DOHH2 (cell line): Measurements from ENCODE around the gene HHAT.

Source experiments
- EZH2phosphoT487 ChIP-seq: fragments of 200-600 bp; sonication (generic); IDR thresholded peaks from 2 replicates; pipeline ENCODE4 v1.6.1; 2017; ENCODE audit warnings: borderline replicate concordance, mild to moderate bottlenecking, antibody characterized with exemption, low read length, moderate library complexity, mixed read lengths
- TF ChIP-seq, protein P1 (sequence below): fragments of 200-600 bp; sonication (generic); IDR thresholded peaks from one replicate; pipeline ENCODE4 v1.5.1; 2014; ENCODE audit warnings: antibody characterized with exemption, mild to moderate bottlenecking, low read depth, low read length; ENCODE audit not compliant: poor library complexity, severe bottlenecking

DNA sequence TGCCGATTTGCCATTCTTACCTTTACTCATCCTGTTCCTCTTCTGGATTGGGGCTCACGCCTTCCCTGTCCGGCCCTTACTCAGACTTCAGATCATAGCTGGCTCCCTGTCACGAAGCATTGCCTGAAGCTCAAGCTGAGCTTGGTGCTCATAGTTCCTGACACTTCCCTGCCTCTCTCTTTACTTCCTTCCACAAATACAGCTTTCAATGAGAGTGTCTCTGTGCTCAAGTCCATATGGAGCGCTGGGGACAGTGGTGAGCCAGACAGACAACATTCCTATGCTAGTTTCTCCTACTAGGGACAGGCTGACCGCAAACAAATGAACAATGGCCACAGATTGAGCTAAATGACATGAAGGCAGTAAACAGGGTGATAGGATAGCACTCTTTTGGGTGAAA, 38.1 kb downstream of the HHAT start:
- TF ChIP-seq, protein P1, sequence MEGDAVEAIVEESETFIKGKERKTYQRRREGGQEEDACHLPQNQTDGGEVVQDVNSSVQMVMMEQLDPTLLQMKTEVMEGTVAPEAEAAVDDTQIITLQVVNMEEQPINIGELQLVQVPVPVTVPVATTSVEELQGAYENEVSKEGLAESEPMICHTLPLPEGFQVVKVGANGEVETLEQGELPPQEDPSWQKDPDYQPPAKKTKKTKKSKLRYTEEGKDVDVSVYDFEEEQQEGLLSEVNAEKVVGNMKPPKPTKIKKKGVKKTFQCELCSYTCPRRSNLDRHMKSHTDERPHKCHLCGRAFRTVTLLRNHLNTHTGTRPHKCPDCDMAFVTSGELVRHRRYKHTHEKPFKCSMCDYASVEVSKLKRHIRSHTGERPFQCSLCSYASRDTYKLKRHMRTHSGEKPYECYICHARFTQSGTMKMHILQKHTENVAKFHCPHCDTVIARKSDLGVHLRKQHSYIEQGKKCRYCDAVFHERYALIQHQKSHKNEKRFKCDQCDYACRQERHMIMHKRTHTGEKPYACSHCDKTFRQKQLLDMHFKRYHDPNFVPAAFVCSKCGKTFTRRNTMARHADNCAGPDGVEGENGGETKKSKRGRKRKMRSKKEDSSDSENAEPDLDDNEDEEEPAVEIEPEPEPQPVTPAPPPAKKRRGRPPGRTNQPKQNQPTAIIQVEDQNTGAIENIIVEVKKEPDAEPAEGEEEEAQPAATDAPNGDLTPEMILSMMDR: no peak
- no peak for TF ChIP-seq EZH2phosphoT487
